ENCODE measurements around the gene ANK2. TPM values are rescaled to one million over a fixed set of nuclear protein-coding genes. Genes with fewer than 3 reads are reported as not detected.

ANK2 gene
- total RNA-seq, 1 donor from 2014 or later, result 9.4 TPM

DNA sequence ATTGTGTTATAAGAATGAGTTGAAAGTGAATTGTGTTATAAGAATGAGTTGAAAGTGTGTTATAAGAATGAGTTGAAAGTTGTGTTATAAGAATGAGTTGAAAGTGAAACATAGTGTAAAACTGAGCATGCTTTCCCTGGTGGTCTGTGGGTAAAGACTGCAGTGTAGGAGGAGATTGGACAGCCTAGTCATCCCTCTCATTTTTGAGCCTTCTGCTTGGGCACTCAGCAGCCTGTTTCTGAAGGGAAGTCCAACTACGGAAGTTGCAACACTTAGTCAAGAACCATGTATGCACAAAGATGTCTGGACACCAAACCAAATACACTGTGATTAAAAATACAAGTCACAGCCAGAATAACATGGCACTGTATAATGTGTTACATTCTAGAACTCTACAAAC lies 72.6 kb downstream of the ANK2 start:
- H3K4me1 ChIP-seq, result no peaks in the 10 kb centered on the region
- DNase-seq (ENCODE audit: low spot score in 2 of 2), result no peak
- no peak overlapping the region for H3K4me3 ChIP-seq
- TF ChIP-seq, protein P1, sequence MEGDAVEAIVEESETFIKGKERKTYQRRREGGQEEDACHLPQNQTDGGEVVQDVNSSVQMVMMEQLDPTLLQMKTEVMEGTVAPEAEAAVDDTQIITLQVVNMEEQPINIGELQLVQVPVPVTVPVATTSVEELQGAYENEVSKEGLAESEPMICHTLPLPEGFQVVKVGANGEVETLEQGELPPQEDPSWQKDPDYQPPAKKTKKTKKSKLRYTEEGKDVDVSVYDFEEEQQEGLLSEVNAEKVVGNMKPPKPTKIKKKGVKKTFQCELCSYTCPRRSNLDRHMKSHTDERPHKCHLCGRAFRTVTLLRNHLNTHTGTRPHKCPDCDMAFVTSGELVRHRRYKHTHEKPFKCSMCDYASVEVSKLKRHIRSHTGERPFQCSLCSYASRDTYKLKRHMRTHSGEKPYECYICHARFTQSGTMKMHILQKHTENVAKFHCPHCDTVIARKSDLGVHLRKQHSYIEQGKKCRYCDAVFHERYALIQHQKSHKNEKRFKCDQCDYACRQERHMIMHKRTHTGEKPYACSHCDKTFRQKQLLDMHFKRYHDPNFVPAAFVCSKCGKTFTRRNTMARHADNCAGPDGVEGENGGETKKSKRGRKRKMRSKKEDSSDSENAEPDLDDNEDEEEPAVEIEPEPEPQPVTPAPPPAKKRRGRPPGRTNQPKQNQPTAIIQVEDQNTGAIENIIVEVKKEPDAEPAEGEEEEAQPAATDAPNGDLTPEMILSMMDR (IDR thresholded peaks at IDR 0.05), result no peak
- H3K9me3 ChIP-seq, result no peaks in the 10 kb centered on the region
- intact Hi-C loops (cut with DNase I), result no loop called here
- H3K27me3 ChIP-seq, result no peaks in the 10 kb centered on the region
- no peak overlapping the region for H3K27ac ChIP-seq
- no peaks in the 10 kb centered on the region for H3K36me3 ChIP-seq

DNA sequence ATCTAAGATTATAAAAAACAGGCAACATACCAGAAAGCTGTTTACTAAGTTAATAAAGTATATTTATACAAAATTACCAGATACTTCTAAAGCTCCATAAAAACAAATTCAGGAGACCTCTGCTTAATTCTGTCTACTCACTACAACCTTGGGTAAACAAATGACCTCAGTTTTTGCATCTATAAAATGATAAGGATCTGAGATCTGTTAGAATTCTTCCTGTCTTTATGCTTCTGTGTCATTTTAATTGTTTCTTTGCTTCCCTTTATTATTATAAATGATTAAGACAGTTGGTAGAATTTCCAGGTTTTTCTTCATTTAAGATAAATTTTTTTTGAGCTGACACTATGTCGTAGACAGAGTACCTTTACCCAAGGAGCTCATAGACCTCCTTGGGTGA lies 76.0 kb downstream of the ANK2 start:
- intact Hi-C loops (cut with DNase I), result no loop called here
- H3K4me3 ChIP-seq, result no peak overlapping the region
- H3K27ac ChIP-seq, result no peak overlapping the region
- H3K27me3 ChIP-seq, result no peaks in the 10 kb centered on the region
- TF ChIP-seq, protein P1 (IDR thresholded peaks at IDR 0.05), result no peak
- no peaks in the 10 kb centered on the region for H3K36me3 ChIP-seq
- H3K9me3 ChIP-seq, result no peaks in the 10 kb centered on the region
- DNase-seq (ENCODE audit: low spot score in 2 of 2), result no peak
- no peaks in the 10 kb centered on the region for H3K4me1 ChIP-seq

DNA sequence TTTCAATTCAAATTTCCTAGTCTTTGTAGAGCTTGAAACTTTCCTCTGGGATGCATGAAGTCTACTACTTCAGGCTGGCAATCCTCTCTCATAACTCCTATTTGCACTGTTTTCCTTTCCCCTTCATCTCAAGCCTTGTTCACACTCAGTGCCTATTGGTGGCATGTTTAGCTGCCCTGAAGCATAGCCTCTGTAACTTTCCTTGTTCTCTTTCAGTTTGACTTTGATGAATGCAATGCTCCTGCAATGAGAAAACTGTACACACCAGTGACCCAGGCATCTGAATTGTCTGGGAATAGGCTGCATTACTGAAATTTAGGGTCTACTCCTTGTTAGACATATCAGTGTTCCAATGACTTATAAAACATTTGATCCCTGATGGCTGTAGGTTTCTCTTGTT lies 81.7 kb downstream of the ANK2 start:
- no peaks in the 10 kb centered on the region for H3K4me1 ChIP-seq
- no peaks in the 10 kb centered on the region for H3K9me3 ChIP-seq
- no peaks in the 10 kb centered on the region for H3K27me3 ChIP-seq
- intact Hi-C loops (cut with DNase I), result no loop called here
- no peak overlapping the region for H3K4me3 ChIP-seq
- no peak overlapping the region for H3K27ac ChIP-seq
- no peaks in the 10 kb centered on the region for H3K36me3 ChIP-seq
- TF ChIP-seq, protein P1 (IDR thresholded peaks at IDR 0.05), result no peak
- no peak for DNase-seq (ENCODE audit: low spot score in 2 of 2)

DNA sequence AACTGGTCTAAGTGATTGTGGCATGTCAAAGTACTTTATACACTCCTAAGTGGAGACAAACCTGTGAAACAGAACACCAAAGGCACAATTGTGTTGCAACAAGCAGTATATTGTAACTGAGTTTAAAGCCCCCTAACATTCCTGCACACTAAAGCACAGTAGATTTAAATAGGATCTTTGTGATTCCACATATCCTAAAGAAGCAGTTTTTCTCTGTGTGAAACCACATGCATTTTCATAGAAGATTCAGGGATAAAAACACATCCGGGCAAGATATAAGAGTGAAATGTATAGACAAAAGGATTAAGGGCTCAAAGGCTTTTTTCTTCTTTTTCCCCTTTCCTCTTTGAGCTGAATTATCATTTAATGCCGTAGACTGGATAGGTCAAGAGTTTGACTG lies 82.2 kb downstream of the ANK2 start:
- no peaks in the 10 kb centered on the region for H3K9me3 ChIP-seq
- DNase-seq (ENCODE audit: low spot score in 2 of 2), result no peak
- H3K27ac ChIP-seq, result no peak overlapping the region
- H3K4me1 ChIP-seq, result no peaks in the 10 kb centered on the region
- no peaks in the 10 kb centered on the region for H3K36me3 ChIP-seq
- H3K27me3 ChIP-seq, result no peaks in the 10 kb centered on the region
- TF ChIP-seq, protein P1 (IDR thresholded peaks at IDR 0.05), result no peak
- intact Hi-C loops (cut with DNase I), result no loop called here
- H3K4me3 ChIP-seq, result no peak overlapping the region

DNA sequence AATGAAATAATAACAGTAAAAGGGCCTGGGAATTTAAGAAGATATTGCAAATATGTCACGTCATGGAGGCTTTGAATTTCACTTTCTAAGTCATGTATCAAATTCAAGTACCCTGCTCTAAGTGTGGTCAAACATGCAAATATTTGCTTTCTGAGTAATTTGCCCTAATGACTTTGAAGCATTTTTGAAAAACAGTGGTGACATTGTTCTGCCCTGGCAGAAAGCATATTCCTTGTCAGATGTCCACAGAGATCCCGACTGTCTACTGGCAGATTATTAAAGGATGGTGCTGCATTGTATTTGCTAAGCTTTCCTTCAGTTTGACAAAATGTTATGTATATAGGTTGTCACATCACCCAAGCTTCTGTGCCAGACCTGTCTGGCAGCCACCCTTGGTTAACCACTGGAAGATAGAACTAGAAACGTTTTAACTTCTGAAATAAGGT lies 92.5 kb downstream of the ANK2 start:
- Histone ChIP-seq H3K4me3 (no peak overlapping the region), H3K36me3 (no peaks in the 10 kb centered on the region), H3K27me3 (no peaks in the 10 kb centered on the region), H3K27ac (no peak overlapping the region), H3K4me1 (no peaks in the 10 kb centered on the region), H3K9me3 (no peaks in the 10 kb centered on the region)
- intact Hi-C loops (cut with DNase I), result no loop called here
- no peak for DNase-seq (ENCODE audit: low spot score in 2 of 2)
- TF ChIP-seq, protein P1 (IDR thresholded peaks at IDR 0.05), result no peak

DNA sequence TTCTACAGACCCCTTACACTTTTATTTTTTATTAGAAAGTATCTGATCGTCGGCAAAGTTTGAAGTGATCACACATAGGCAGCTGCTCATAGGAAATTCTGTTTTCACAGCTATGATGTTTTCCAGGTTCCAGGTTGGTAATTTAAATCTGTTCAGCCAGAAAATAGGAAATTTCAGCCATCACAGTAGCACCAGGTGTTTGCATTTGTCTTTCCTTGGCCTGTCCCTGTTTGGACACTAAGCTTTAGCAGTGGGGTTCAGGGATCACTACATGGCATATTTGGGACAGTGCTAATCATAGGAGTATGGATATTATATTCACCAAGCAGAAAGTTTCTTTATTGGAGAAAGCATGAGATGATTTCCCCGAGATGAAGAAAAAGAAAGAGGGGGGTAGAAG lies 92.9 kb downstream of the ANK2 start:
- Histone ChIP-seq H3K27ac (no peak overlapping the region), H3K4me1 (no peaks in the 10 kb centered on the region), H3K9me3 (no peaks in the 10 kb centered on the region), H3K36me3 (no peaks in the 10 kb centered on the region), H3K27me3 (no peaks in the 10 kb centered on the region), H3K4me3 (no peak overlapping the region)
- intact Hi-C loops (cut with DNase I), result no loop called here
- no peak for DNase-seq (ENCODE audit: low spot score in 2 of 2)
- TF ChIP-seq, protein P1 (IDR thresholded peaks at IDR 0.05), result no peak
